ENCODE measurements around the gene AVP.
"Not testable (repeated sequence)": the region's sequence is repeated elsewhere in the genome, so short reads cannot be mapped to it uniquely, and the experiment has no call there.

AVP gene

GRCh38 chr20:3082955-3083952 lies 1.3 kb downstream of the AVP start:
- no peak for DNase-seq

GRCh38 chr20:3082306-3082951 lies 2.1 kb downstream of the AVP start:
- DNase-seq, result no peak

GRCh38 chr20:3081641-3082040 lies 2.9 kb downstream of the AVP start:
- DNase-seq, result no peak

GRCh38 chr20:3080939-3081388 lies 3.6 kb downstream of the AVP start:
- no peak for DNase-seq

GRCh38 chr20:3077618-3078134 lies 6.8 kb downstream of the AVP start:
- DNase-seq, result no peak

GRCh38 chr20:3075315-3075714 lies 9.2 kb downstream of the AVP start:
- not testable (repeated sequence) for DNase-seq

GRCh38 chr20:3074812-3075211 lies 9.7 kb downstream of the AVP start:
- DNase-seq, result no peak

- not testable (repeated sequence) for DNase-seq
Measured at GRCh38 chr20:3073251-3073643, 11.3 kb downstream of the AVP start.

GRCh38 chr20:3072530-3073250 lies 11.8 kb downstream of the AVP start:
- DNase-seq, result no peak

- DNase-seq, result peak; percentile 73 to 77
Measured at GRCh38 chr20:3071610-3072529, 12.7 kb downstream of the AVP start, which contains the start of gene OXT. TSS of gene OXT (plus strand) at chr20:3071620. CDS start at chr20:3071656, 36 bp downstream.

- no peak for DNase-seq
Measured at GRCh38 chr20:3071266-3071609, 13.3 kb downstream of the AVP start.

GRCh38 chr20:3070725-3071124 lies 13.8 kb downstream of the AVP start:
- no peak for DNase-seq

- peak; percentile 30 to 41 for DNase-seq
Measured at GRCh38 chr20:3068986-3069900, 15.3 kb downstream of the AVP start.

GRCh38 chr20:3068075-3068474 lies 16.4 kb downstream of the AVP start:
- DNase-seq, result no peak

- no peak for DNase-seq
Measured at GRCh38 chr20:3067139-3068014, 17.1 kb downstream of the AVP start.

- DNase-seq, result not testable (repeated sequence)
Measured at GRCh38 chr20:3064119-3064518, 20.4 kb downstream of the AVP start.

GRCh38 chr20:3059489-3059888 lies 25.0 kb downstream of the AVP start:
- no peak for DNase-seq

- DNase-seq, result no peak
Measured at GRCh38 chr20:3051385-3052019, 33.0 kb downstream of the AVP start.

Data from CD4-positive, alpha-beta T cell treated with Interferon alpha-2 for 1 hour (primary cell).